Hippocampal formation (tissue), 2 donors: ENCODE data around the gene ARHGAP6.
"Not testable (repeated sequence)": the region's sequence is repeated elsewhere in the genome, so short reads cannot be mapped to it uniquely, and the experiment has no call there.

Experiments
- DNase-seq, 2 donors: peaks; one replicate each; lab custom pipeline; 2025; lab: John Stamatoyannopoulos, UW

Gene ARHGAP6

GRCh38 chrX:11293113-11293512, 372.6 kb downstream of the ARHGAP6 start, which contains the start of gene AMELX:
Gene AMELX, plus strand, starts transcription at chrX:11293413. Its CDS starts 1,376 bp downstream, at chrX:11294789.
- DNase-seq, result no peak

GRCh38 chrX:11290416-11291102, 375.2 kb downstream of the ARHGAP6 start:
- no peak for DNase-seq

DNA sequence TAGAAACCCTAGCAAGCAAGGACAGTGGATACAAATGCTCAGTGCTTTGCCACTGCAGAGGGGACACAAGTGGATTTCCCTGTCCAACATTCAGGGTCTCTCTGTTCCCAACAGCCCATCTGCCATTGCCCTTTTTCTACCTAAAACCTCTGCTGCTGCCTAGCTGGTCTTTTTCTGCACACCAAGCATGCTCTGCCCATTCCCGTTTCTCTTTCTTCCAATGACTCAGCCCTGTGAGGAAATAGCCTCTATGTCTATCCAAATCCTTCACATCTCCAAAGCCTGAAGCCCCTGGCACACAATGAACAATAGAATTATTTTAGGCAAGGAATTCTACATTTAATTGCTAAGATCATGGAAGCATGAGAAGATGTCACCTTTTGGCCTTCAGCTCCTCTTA, 378.2 kb downstream of the ARHGAP6 start:
- no peak for DNase-seq

DNA sequence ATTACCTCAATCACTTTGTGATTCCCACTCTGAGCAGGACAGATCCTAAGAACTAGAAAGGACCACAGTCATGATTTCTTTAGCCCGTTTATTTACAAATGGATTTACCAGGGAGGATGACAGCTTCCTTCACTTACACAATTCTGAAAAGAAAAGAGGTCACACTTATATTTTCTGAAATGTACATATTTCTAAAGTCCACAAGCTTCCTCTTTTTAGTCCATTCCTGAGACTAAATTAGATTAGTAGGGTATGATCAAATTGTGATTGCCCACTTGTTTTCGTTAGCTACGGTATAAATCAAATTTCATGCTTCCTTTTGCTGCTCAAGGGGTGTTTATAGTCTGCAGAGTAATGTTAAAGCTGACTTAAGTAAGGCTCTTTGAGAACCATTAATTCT, 380.1 kb downstream of the ARHGAP6 start:
- DNase-seq, result no peak

GRCh38 chrX:11282043-11282442, 383.7 kb downstream of the ARHGAP6 start:
- DNase-seq, result no peak

- DNase-seq, result no peak
These were observed 392.2 kb downstream of the ARHGAP6 start for GRCh38 chrX:11273544-11273943.

DNA sequence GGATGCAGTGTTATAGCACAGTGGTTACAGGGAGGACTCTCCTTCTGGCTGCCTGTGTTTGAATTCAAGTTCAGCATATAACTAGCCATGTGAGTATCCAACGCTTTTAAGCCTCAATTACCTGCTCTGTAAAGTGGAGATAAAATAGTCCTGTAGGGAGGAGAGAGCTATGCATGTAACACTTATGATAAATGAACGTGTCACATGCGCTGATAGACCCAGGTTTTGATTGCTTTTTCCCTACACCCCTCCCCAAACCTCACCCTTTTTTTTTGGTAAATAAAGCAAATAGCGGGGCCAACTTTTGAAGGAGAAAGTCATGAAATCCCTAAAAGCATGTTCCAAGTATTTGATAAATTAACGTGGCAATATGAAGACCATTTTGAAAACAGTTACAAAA, 392.9 kb downstream of the ARHGAP6 start:
- DNase-seq, result no peak

- no peak for DNase-seq
These were observed 393.4 kb downstream of the ARHGAP6 start for GRCh38 chrX:11272290-11272689.

GRCh38 chrX:11269996-11270395, 395.7 kb downstream of the ARHGAP6 start:
- no peak for DNase-seq

- DNase-seq, result no peak
These were observed 396.7 kb downstream of the ARHGAP6 start for GRCh38 chrX:11269006-11269405.

- no peak for DNase-seq
These were observed 398.3 kb downstream of the ARHGAP6 start for GRCh38 chrX:11267425-11267824.

DNA sequence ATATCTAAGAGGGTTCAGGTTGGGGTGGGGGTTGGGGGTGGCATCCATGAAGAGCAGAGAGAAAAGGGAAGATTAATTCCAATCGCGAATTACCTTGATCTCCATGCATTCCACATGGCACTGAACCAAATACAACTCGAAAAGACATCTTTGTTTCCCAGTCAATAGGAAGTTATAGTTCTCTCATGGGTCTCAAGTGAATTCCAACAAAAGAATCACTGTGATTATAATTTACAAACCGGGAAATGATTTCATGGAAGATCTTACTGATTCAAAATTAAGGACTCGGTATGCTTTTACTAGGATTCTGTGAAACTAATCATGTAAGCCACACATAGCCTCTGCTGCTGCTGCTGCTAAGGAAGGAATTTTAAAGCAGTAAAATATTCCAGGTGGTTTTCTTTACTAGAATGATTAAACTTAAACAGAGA, 399.1 kb downstream of the ARHGAP6 start:
- DNase-seq, result no peak

GRCh38 chrX:11265352-11265751, 400.4 kb downstream of the ARHGAP6 start:
- no peak for DNase-seq

DNA sequence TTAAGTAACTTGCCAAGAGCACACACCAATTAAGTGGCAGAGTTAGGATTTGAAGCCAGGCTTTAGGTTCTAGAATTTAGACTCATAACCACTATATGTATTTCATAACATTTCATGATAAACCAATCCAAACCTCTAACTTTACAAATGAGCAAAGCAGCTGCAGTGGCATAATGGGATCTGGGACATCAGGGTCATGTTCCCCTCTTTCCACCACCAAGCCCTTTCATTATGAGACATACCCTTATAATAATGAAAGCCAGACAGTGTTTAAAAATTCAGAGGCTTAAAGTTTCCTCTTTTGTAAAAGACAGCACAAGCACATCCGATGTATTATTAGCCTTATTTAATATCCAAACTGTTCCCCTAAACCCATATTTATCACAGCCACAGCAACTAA, 400.8 kb downstream of the ARHGAP6 start:
- no peak for DNase-seq

GRCh38 chrX:11261260-11261659, 404.5 kb downstream of the ARHGAP6 start:
- no peak for DNase-seq

DNA sequence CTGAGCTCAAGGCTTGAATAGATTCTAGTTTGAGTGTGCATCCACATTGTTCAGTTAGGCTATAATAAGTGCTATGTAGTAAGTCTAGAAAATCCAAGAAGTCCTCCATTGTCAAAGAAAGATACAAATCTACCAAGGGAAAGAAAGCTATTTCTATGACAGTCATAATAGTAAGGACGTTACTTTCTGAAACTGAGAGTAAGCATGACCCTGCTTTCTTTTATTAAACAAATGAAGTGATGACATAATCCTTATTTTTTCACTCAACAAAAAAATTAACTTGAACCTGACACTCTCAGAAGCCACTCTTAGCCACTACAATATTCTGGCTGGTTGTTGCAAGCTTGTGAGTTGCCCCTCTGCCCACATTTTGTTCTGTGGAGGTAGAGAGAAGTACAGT, 406.3 kb downstream of the ARHGAP6 start:
- DNase-seq, result no peak

DNA sequence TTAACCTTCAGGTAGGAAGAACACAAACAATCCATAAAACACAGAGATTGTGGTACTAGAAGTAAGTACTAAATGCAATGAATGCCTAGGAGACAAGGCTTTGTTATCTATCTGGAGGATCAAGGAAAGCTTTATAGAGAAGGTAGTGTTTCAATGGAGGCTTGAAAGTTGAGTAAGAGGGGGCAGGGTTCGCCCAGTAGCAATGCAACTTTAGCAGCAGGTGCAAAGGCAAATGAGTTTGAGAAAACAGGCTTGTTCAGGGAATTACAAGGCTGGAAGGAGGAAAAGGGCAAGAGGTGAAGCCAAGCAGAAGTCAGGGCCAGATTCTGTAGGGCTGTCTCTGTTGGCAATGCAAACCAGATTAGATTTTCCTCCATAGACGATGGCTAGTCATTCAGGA, 408.0 kb downstream of the ARHGAP6 start:
- DNase-seq, result no peak

GRCh38 chrX:11257290-11257689, 408.4 kb downstream of the ARHGAP6 start:
- no peak for DNase-seq

GRCh38 chrX:11254417-11255109, 411.2 kb downstream of the ARHGAP6 start:
- DNase-seq, result no peak

DNA sequence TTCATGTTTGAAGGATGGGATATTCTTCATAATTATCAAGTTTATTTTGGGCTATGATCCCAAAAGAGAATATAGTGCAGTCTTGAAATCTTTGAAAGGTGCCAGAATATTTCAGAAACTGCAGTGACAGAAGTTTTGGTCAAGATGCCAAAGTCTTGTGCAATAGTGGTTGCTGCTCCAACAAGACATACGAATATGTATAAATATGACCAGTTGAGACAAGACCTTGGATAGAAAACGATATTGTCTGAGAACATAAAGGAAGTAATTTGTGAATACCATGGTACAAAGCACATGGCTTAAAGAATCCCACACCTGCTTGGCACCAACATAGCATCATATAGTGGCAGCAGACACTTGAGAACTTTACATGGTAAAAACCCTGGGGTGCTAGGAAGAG, 421.1 kb downstream of the ARHGAP6 start:
- DNase-seq, result no peak

- no peak for DNase-seq
These were observed 423.0 kb downstream of the ARHGAP6 start for GRCh38 chrX:11242704-11243103.

- no peak for DNase-seq
These were observed 424.0 kb downstream of the ARHGAP6 start for GRCh38 chrX:11241720-11242119.

DNA sequence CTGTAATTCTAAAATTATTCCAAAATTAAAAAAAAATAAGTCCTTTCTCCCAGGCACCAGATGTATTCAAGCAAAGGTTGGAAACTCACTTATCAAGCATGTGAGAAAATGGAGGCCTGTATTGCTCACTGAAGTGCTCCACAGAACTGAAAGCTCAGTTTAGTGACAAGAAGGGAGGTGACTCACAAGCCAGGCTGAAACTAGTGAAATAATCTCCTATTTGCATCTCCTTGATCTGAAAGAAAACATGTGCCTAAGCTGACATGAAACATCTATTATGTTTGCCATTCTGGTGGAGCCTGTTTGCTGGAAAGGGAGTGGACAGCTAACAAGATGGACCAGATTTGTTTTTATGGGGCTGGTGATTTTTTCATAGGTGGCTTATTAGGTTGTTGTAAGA, 426.5 kb downstream of the ARHGAP6 start:
- DNase-seq, result no peak

DNA sequence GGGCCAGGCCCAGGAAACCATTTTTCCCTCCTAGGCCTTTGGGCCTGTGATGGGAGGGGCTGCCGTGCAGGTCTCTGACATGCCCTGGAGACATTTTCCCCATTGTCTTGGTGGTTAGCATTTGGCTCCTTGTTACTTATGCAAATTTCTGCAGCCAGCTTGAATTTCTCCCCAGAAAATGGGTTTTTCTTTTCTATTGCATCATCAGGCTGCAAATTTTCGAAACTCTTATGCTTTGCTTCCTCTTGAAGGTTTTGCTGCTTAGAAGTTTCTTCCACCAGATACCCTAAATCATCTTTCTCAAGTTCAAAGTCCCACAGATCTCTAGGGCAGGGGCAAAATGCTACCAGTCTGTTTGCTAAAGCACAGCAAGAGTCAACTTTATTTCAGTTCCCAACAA, 430.3 kb downstream of the ARHGAP6 start:
- not testable (repeated sequence) for DNase-seq
